Stomach smooth muscle (tissue), 2 donors: ENCODE results near the gene SPATA31C1.

Source experiments
- H3K27ac ChIP-seq: one replicate; pipeline ENCODE4 v1.7.0; 2013; ENCODE audit warnings: mild to moderate bottlenecking, low read length, inconsistent platforms
- H3K27me3 ChIP-seq, 2 donors: one replicate each; pipeline ENCODE4 v1.7.0; 2013; ENCODE audit warnings: low read length in 2 of 2; ENCODE audit not compliant: insufficient read depth in 2 of 2, control insufficient read depth in 1 of 2
- H3K36me3 ChIP-seq, 2 donors: one replicate each; pipeline ENCODE4 v1.7.0; 2013; ENCODE audit warnings: low read length in 2 of 2; ENCODE audit not compliant: control insufficient read depth in 2 of 2, insufficient read depth in 2 of 2
- H3K4me1 ChIP-seq: one replicate; pipeline ENCODE4 v1.7.0; 2013; ENCODE audit warnings: low read length; ENCODE audit not compliant: control insufficient read depth, insufficient read depth
- H3K4me3 ChIP-seq, 2 donors: one replicate each; pipeline ENCODE4 v1.7.0; 2013; ENCODE audit warnings: low read length in 2 of 2
- H3K9ac ChIP-seq, 2 donors: one replicate each; pipeline ENCODE4 v1.7.0; 2013; ENCODE audit warnings: low read length in 2 of 2, mild to moderate bottlenecking in 1 of 2
- H3K9me3 ChIP-seq, 2 donors: one replicate each; pipeline ENCODE4 v1.7.0; 2013; ENCODE audit warnings: low read length in 2 of 2; ENCODE audit not compliant: control insufficient read depth in 2 of 2
- donor health status: healthy.
- donor health status: Pancreatic carcinoma.

The SPATA31C1 gene

GRCh38 chr9:87876708-87877107 is 41.1 kb upstream of the SPATA31C1 start:
- H3K9ac ChIP-seq = no peak overlapping the region

GRCh38 chr9:87878989-87879511 is 38.7 kb upstream of the SPATA31C1 start:
- peaks cover 0 to 5% of the 10 kb centered on the region in 2 donors for H3K9me3 ChIP-seq
- no peaks in the 10 kb centered on the region for H3K27me3 ChIP-seq
- peaks cover 5% of the 10 kb centered on the region for H3K4me1 ChIP-seq
- H3K9ac ChIP-seq = no peak overlapping the region
- no peak overlapping the region for H3K4me3 ChIP-seq
- no peak overlapping the region for H3K27ac ChIP-seq
- no peaks in the 10 kb centered on the region for H3K36me3 ChIP-seq

More at GRCh38 chr9:87876708-87877107, 41.1 kb upstream of the SPATA31C1 start:
- Histone ChIP-seq H3K36me3 (no peaks in the 10 kb centered on the region), H3K4me3 (no peak overlapping the region), H3K4me1 (peaks cover 20% of the 10 kb centered on the region), H3K9me3 (peaks cover 0 to 5% of the 10 kb centered on the region in 2 donors), H3K27ac (no peak overlapping the region), H3K27me3 (no peaks in the 10 kb centered on the region)

- peaks cover 3% of the 10 kb centered on the region for H3K4me1 ChIP-seq
- H3K9ac ChIP-seq = no peak overlapping the region
- H3K9me3 ChIP-seq = peaks cover 0 to 5% of the 10 kb centered on the region in 2 donors
- H3K36me3 ChIP-seq = no peaks in the 10 kb centered on the region
- H3K27me3 ChIP-seq = no peaks in the 10 kb centered on the region
- no peak overlapping the region for H3K4me3 ChIP-seq
- no peak overlapping the region for H3K27ac ChIP-seq
These were observed 37.6 kb upstream of the SPATA31C1 start for GRCh38 chr9:87880116-87880515.

GRCh38 chr9:87880683-87881082 is 37.1 kb upstream of the SPATA31C1 start:
- H3K36me3 ChIP-seq = no peaks in the 10 kb centered on the region
- H3K4me1 ChIP-seq = peaks cover 3% of the 10 kb centered on the region
- no peak overlapping the region for H3K27ac ChIP-seq
- no peak overlapping the region for H3K4me3 ChIP-seq
- H3K27me3 ChIP-seq = no peaks in the 10 kb centered on the region
- H3K9ac ChIP-seq = no peak overlapping the region
- H3K9me3 ChIP-seq = peaks cover 0 to 5% of the 10 kb centered on the region in 2 donors

- Histone ChIP-seq H3K27me3 (no peaks in the 10 kb centered on the region), H3K4me1 (no peaks in the 10 kb centered on the region), H3K27ac (no peak within 1 kb of the TSS), H3K36me3 (no peaks in the 10 kb centered on the region), H3K9ac (no peak within 1 kb of the TSS), H3K9me3 (peaks cover 0 to 5% of the 10 kb centered on the region in 2 donors), H3K4me3 (no peak within 1 kb of the TSS)
These were observed 35.1 kb upstream of the SPATA31C1 start, which contains the start of gene SPATA31E1 for GRCh38 chr9:87882627-87883026. TSS of gene SPATA31E1 (plus strand) at chr9:87882877. CDS start at chr9:87882892, 15 bp downstream.

- Histone ChIP-seq H3K27me3 (no peaks in the 10 kb centered on the region), H3K4me1 (no peaks in the 10 kb centered on the region), H3K4me3 (no peak overlapping the region), H3K27ac (no peak overlapping the region), H3K36me3 (no peaks in the 10 kb centered on the region), H3K9me3 (no peaks in the 10 kb centered on the region), H3K9ac (no peak overlapping the region)
These were observed 34.5 kb upstream of the SPATA31C1 start for GRCh38 chr9:87883274-87883673.

GRCh38 chr9:87883990-87884389 is 33.8 kb upstream of the SPATA31C1 start:
- no peak overlapping the region for H3K27ac ChIP-seq
- no peaks in the 10 kb centered on the region for H3K27me3 ChIP-seq
- H3K9ac ChIP-seq = no peak overlapping the region
- no peaks in the 10 kb centered on the region for H3K4me1 ChIP-seq
- H3K4me3 ChIP-seq = no peak overlapping the region
- H3K36me3 ChIP-seq = no peaks in the 10 kb centered on the region
- H3K9me3 ChIP-seq = no peaks in the 10 kb centered on the region

GRCh38 chr9:87884578-87885459 is 32.9 kb upstream of the SPATA31C1 start:
- H3K27me3 ChIP-seq = no peaks in the 10 kb centered on the region
- no peaks in the 10 kb centered on the region for H3K9me3 ChIP-seq
- no peak overlapping the region for H3K27ac ChIP-seq
- no peak overlapping the region for H3K9ac ChIP-seq
- H3K36me3 ChIP-seq = no peaks in the 10 kb centered on the region
- no peak overlapping the region for H3K4me3 ChIP-seq
- H3K4me1 ChIP-seq = no peaks in the 10 kb centered on the region

GRCh38 chr9:87885484-87886189 is 32.1 kb upstream of the SPATA31C1 start:
- Histone ChIP-seq H3K4me1 (no peaks in the 10 kb centered on the region), H3K27me3 (no peaks in the 10 kb centered on the region), H3K9me3 (no peaks in the 10 kb centered on the region), H3K36me3 (no peaks in the 10 kb centered on the region), H3K4me3 (no peak overlapping the region), H3K9ac (no peak overlapping the region), H3K27ac (no peak overlapping the region)

GRCh38 chr9:87886210-87886932 is 31.4 kb upstream of the SPATA31C1 start:
- Histone ChIP-seq H3K9ac (no peak overlapping the region), H3K27ac (no peak overlapping the region), H3K4me3 (no peak overlapping the region), H3K4me1 (no peaks in the 10 kb centered on the region), H3K9me3 (no peaks in the 10 kb centered on the region), H3K36me3 (no peaks in the 10 kb centered on the region), H3K27me3 (no peaks in the 10 kb centered on the region)
